Liver (tissue), 5 donors: Measurements from ENCODE around the gene P4HA2. TPM values are rescaled to one million over a fixed set of nuclear protein-coding genes. Genes with fewer than 3 reads are reported as not detected.

ENCODE experiments used
- polyA plus RNA-seq, 2 donors: library from polyadenylated mRNA; stranded (reverse) in 1 of 2; unstranded in 1 of 2; fragments of 200-250 nt in 1 of 2; fragments of >200 nt in 1 of 2; fragmentation: Nextera tagmentation in 1 of 2; extraction: Ambion mirVana in 1 of 2; gene quantifications; one replicate each; pipeline versions ENCODE4 v1.2.1 to v1.2.3, GENCODE V29; 2013 to 2015
- small RNA-seq: library from RNA; depleted of rRNA; stranded (forward); fragments of <200 nt; gene quantifications from one replicate; pipeline ENCODE3, GENCODE V24; 2014
- total RNA-seq, 2 donors: library from RNA; depleted of rRNA; stranded (reverse); fragments of >200 nt; gene quantifications; one replicate each; pipeline ENCODE4 v1.2.3, GENCODE V29; 2014
- donor health status: healthy.
- donor health status: healthy.
- donor health status: healthy.

P4HA2 gene
- total and polyA plus RNA-seq, 4 donors, result 4.6 to 7.9 (median 6.1) TPM

Small RNA genes within 50 kb of the gene (small RNA-seq; reads per million reads assigned to genes)
- not detected for gene AC063976.4

Other genes with a start within 250 kb of the P4HA2 start
- 100 to 1,000 TPM in 1 of 2 donors, 1 to 10 TPM in 1; 7.4 to 129 TPM for gene ACSL6, start 216.2 kb downstream of the P4HA2 start, total RNA-seq
- gene ACSL6, start 216.2 kb downstream of the P4HA2 start, polyA plus RNA-seq, result 1 to 10 TPM in 1 of 2 donors, under 1 TPM in 1; 0.89 to 1.8 TPM
- gene IL3, start 167.2 kb downstream of the P4HA2 start, total RNA-seq, result not detected
- gene IL3, start 167.2 kb downstream of the P4HA2 start, polyA plus RNA-seq, result not detected
- gene CSF2, start 154.1 kb downstream of the P4HA2 start, total RNA-seq, result not detected
- gene CSF2, start 154.1 kb downstream of the P4HA2 start, polyA plus RNA-seq, result not detected
- gene PDLIM4, start 29.8 kb upstream of the P4HA2 start, total RNA-seq, result under 1 TPM; 0.25 to 0.93 TPM
- gene PDLIM4, start 29.8 kb upstream of the P4HA2 start, polyA plus RNA-seq, result under 1 TPM; 0.45 to 0.85 TPM
- gene SLC22A4, start 66.5 kb upstream of the P4HA2 start, total RNA-seq, result 10 to 100 TPM in 1 of 2 donors, under 1 TPM in 1; 0.59 to 42.2 TPM
- under 1 TPM; 0.25 to 0.35 TPM for gene SLC22A4, start 66.5 kb upstream of the P4HA2 start, polyA plus RNA-seq
- gene SLC22A5, start 141.9 kb upstream of the P4HA2 start, total RNA-seq, result 10 to 100 TPM; 12.4 to 12.7 TPM
- 1 to 10 TPM; 3.4 to 4.5 TPM for gene SLC22A5, start 141.9 kb upstream of the P4HA2 start, polyA plus RNA-seq